GM12892 (cell line): Measurements from ENCODE around the gene SRRM3.

Source experiments
- POLR2A ChIP-seq: IDR thresholded peaks from 2 replicates; pipeline ENCODE4 v1.6.1; 2011; ENCODE audit warnings: low read depth, low read length, control low read depth
- TAF1 ChIP-seq: IDR thresholded peaks from 2 replicates; pipeline ENCODE4 v1.6.1; 2011; ENCODE audit warnings: low read depth, mild to moderate bottlenecking, control low read depth, low read length, borderline replicate concordance

DNA sequence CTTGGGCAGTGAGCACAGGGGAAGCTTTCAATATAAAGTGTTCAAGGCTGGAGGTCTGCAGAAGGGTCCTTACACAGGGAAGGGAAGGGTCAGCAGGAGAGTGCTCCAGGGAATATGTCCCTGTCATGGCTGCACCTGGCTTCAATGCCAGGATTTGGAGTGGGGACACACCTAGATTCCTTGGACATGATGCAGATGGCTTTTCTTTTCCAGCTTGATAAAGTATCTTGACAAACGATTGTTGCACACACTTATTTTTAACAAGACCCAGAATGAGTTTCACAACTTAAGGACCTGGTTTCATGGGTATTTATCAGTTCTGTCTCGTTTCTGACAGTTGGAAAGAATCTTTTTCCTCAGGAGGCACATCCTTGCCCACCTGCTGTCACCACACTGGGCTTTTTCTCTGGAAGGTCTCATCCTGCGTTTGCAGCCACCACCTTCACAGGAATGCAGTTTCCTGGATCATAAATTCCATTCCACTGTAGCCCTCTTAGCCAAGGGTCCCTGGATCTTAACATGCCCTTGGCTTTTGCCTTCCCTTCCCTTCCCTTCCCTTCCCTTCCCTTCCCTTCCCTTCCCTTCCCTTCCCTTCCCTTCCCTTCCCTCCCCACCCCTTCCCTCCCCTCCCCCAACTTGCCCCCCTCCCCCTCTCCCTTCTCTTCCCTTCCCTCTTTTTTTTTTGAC lies 21.7 kb downstream of the SRRM3 start:
- TF ChIP-seq POLR2A (no peak), TAF1 (no peak)
